H1 (cell line): ENCODE results near the gene ERLIN1. TPM values are rescaled to one million over a fixed set of nuclear protein-coding genes. Genes with fewer than 3 reads are reported as not detected.

Source experiments
- CTCF ChIA-PET: fragments of 300-600 bp; sonication (Branson Sonifier 250); formaldehyde crosslinking; loops from one replicate; lab custom pipeline; 2021; ENCODE audit not compliant: partially characterized antibody; lab: Charles Lee
- POLR2A ChIA-PET: fragments of 300-600 bp; sonication (Branson Sonifier 250); formaldehyde crosslinking; loops from one replicate; lab custom pipeline; 2021; ENCODE audit warnings: inconsistent platforms; ENCODE audit not compliant: partially characterized antibody; lab: Charles Lee
- DNase-seq, 2 experiments: peaks; one replicate each; pipeline versions ENCODE4 v3.0.0 to v3.0.0-alpha.2; 2010 to 2022; ENCODE audit warnings: low spot score in 2 of 2, low read depth in 1 of 2, mixed read lengths in 1 of 2
- FAIRE-seq: peaks from 2 replicates; lab custom pipeline; 2011; peaks lifted over from hg19 to GRCh38; lab: Jason Lieb, UNC
- H2AFZ ChIP-seq: 2 replicates; pipeline ENCODE4 v1.8.1; 2012; ENCODE audit warnings: low read length, inconsistent platforms
- H2AK5ac ChIP-seq: 2 replicates; pipeline ENCODE4 v1.6.1; 2013; ENCODE audit warnings: low read depth, low read length
- H2BK120ac ChIP-seq: replicated peaks from 2 replicates; pipeline ENCODE3; 2013; ENCODE audit warnings: low read depth, low read length, inconsistent platforms
- H2BK12ac ChIP-seq: 2 replicates; pipeline ENCODE4 v1.6.1; 2013; ENCODE audit warnings: low read depth, low read length
- H2BK15ac ChIP-seq: 2 replicates; pipeline ENCODE4 v1.6.1; 2013; ENCODE audit warnings: low read length
- H2BK20ac ChIP-seq: 2 replicates; pipeline ENCODE4 v1.6.1; 2013; ENCODE audit warnings: low read length
- H2BK5ac ChIP-seq: 2 replicates; pipeline ENCODE4 v1.6.1; 2013; ENCODE audit warnings: low read depth, low read length
- H3K14ac ChIP-seq: 2 replicates; pipeline ENCODE4 v1.6.1; 2013; ENCODE audit warnings: inconsistent platforms; ENCODE audit not compliant: insufficient read length
- H3K18ac ChIP-seq: 2 replicates; pipeline ENCODE4 v1.6.1; 2013; ENCODE audit warnings: low read length; ENCODE audit errors: extremely low read depth
- H3K23ac ChIP-seq: 2 replicates; pipeline ENCODE4 v1.6.1; 2013; ENCODE audit warnings: inconsistent platforms; ENCODE audit not compliant: insufficient read length
- H3K23me2 ChIP-seq: 2 replicates; pipeline ENCODE4 v1.6.1; 2013; ENCODE audit warnings: low read depth, low read length
- H3K27ac ChIP-seq: 2 replicates; pipeline ENCODE4 v1.6.1; 2011; ENCODE audit warnings: low read depth, low read length, inconsistent platforms
- H3K27me3 ChIP-seq, 4 experiments: replicated peaks in 1 of 4; 1 replicate in 1 of 4; 2 replicates in 3 of 4; pipeline versions ENCODE4 v1.6.1 to v1.8.1; 2011 to 2013; ENCODE audit warnings: low read length in 3 of 4, mild to moderate bottlenecking in 3 of 4, inconsistent platforms in 2 of 4, mixed read lengths in 2 of 4, moderate library complexity in 1 of 4; ENCODE audit not compliant: control insufficient read depth in 3 of 4, insufficient read depth in 3 of 4; ENCODE audit errors: extremely low read depth in 1 of 4
- H3K36me3 ChIP-seq, 4 experiments: 2 replicates each; pipeline versions ENCODE4 v1.6.1 to v1.8.1; 2011 to 2013; ENCODE audit warnings: mild to moderate bottlenecking in 4 of 4, low read length in 3 of 4, moderate library complexity in 2 of 4, control low read depth in 1 of 4, inconsistent platforms in 1 of 4; ENCODE audit not compliant: insufficient read depth in 4 of 4, control insufficient read depth in 2 of 4
- H3K4ac ChIP-seq: replicated peaks from 2 replicates; pipeline ENCODE3; 2013; ENCODE audit warnings: low read length, low read depth, mixed read lengths, inconsistent platforms; ENCODE audit not compliant: insufficient read length
- H3K4me1 ChIP-seq, 4 experiments: replicated peaks in 1 of 4; 1 replicate in 1 of 4; 2 replicates in 3 of 4; pipeline versions ENCODE4 v1.6.1 to v1.8.1; 2011 to 2013; ENCODE audit warnings: low read length in 3 of 4, inconsistent platforms in 2 of 4, mixed read lengths in 1 of 4; ENCODE audit not compliant: insufficient read depth in 4 of 4, control insufficient read depth in 3 of 4
- H3K4me2 ChIP-seq, 2 experiments: 2 replicates each; pipeline versions ENCODE4 v1.6.1 to v1.8.1; 2011 to 2013; ENCODE audit warnings: low read depth in 2 of 2, low read length in 2 of 2, control low read depth in 1 of 2, inconsistent platforms in 1 of 2, mild to moderate bottlenecking in 1 of 2; ENCODE audit not compliant: insufficient read depth in 1 of 2
- H3K4me3 ChIP-seq, 4 experiments: fragments of 200-600, 300-600 bp in 1 of 4; sonication (generic), shearing (Covaris generic), sonication (Bioruptor Twin) in 1 of 4; 2 replicates each; pipeline versions ENCODE4 v1.5.1 to v1.8.1; 2011 to 2016; ENCODE audit warnings: low read length in 4 of 4, low read depth in 3 of 4, control low read depth in 2 of 4, inconsistent platforms in 2 of 4, mild to moderate bottlenecking in 2 of 4, mixed read lengths in 1 of 4, moderate library complexity in 1 of 4; ENCODE audit not compliant: insufficient read depth in 2 of 4; ENCODE audit errors: extremely low read depth in 1 of 4
- H3K56ac ChIP-seq: replicated peaks from 2 replicates; pipeline ENCODE3; 2013; ENCODE audit warnings: low read depth, mild to moderate bottlenecking, mixed read lengths, low read length, inconsistent platforms; ENCODE audit not compliant: insufficient read length
- H3K79me1 ChIP-seq: 2 replicates; pipeline ENCODE4 v1.6.1; 2013; ENCODE audit warnings: low read depth, low read length, control low read depth
- H3K79me2 ChIP-seq, 2 experiments: 2 replicates each; pipeline versions ENCODE4 v1.6.1 to v1.8.1; 2012 to 2013; ENCODE audit warnings: low read length in 2 of 2, mild to moderate bottlenecking in 2 of 2, inconsistent platforms in 1 of 2; ENCODE audit not compliant: insufficient read depth in 2 of 2, control insufficient read depth in 1 of 2
- H3K9ac ChIP-seq, 4 experiments: replicated peaks in 1 of 4; 1 replicate in 1 of 4; 2 replicates in 3 of 4; pipeline versions ENCODE4 v1.6.1 to v1.8.1; 2011 to 2013; ENCODE audit warnings: low read depth in 3 of 4, low read length in 3 of 4, control low read depth in 2 of 4, mild to moderate bottlenecking in 2 of 4, moderate library complexity in 2 of 4, inconsistent platforms in 1 of 4; ENCODE audit errors: extremely low read depth in 1 of 4
- H3K9me3 ChIP-seq, 2 experiments: 2 replicates each; pipeline versions ENCODE4 v1.6.1 to v1.8.1; 2012 to 2013; ENCODE audit warnings: mild to moderate bottlenecking in 2 of 2, moderate library complexity in 2 of 2, control low read depth in 1 of 2, inconsistent platforms in 1 of 2, low read depth in 1 of 2, low read length in 1 of 2, mixed read lengths in 1 of 2; ENCODE audit not compliant: insufficient read depth in 2 of 2
- H4K20me1 ChIP-seq, 2 experiments: replicated peaks in 1 of 2; 2 replicates each; pipeline versions ENCODE3 to v1.8.1; 2011 to 2013; ENCODE audit warnings: inconsistent platforms in 2 of 2, low read length in 2 of 2, mild to moderate bottlenecking in 1 of 2; ENCODE audit not compliant: insufficient read depth in 2 of 2, control insufficient read depth in 1 of 2
- H4K5ac ChIP-seq: 2 replicates; pipeline ENCODE4 v1.6.1; 2013; ENCODE audit warnings: low read length, low read depth, mixed read lengths, inconsistent platforms; ENCODE audit not compliant: insufficient read length
- H4K8ac ChIP-seq: 2 replicates; pipeline ENCODE4 v1.8.0; 2013; ENCODE audit warnings: mild to moderate bottlenecking, moderate library complexity, low read length, inconsistent platforms; ENCODE audit not compliant: insufficient read depth; ENCODE audit errors: extremely low read depth
- H4K91ac ChIP-seq: replicated peaks from 2 replicates; pipeline ENCODE3; 2013; ENCODE audit warnings: low read length, mixed read lengths, inconsistent platforms; ENCODE audit not compliant: insufficient read length
- EGR1 ChIP-seq: IDR thresholded peaks from 2 replicates; pipeline ENCODE4 v1.6.1; 2011; ENCODE audit warnings: low read depth, low read length, borderline replicate concordance
- JUND ChIP-seq: IDR thresholded peaks from 2 replicates; pipeline ENCODE4 v1.6.1; 2011; ENCODE audit warnings: mild to moderate bottlenecking, improper control_type of control experiment, low read length
- RFX5 ChIP-seq: IDR thresholded peaks from 2 replicates; pipeline ENCODE4 v1.6.1; 2011; ENCODE audit warnings: low read depth, low read length, improper control_type of control experiment, borderline replicate concordance
- TAF1 ChIP-seq: IDR thresholded peaks from 2 replicates; pipeline ENCODE4 v1.6.1; 2011; ENCODE audit warnings: mild to moderate bottlenecking, low read depth, low read length
- TAF7 ChIP-seq: optimal IDR thresholded peaks from 2 replicates; pipeline ENCODE3; 2011; ENCODE audit warnings: low read depth, mild to moderate bottlenecking, inconsistent platforms, low read length, moderate library complexity, borderline replicate concordance
- YY1 ChIP-seq: IDR thresholded peaks from 2 replicates; pipeline ENCODE4 v1.6.1; 2011; ENCODE audit warnings: low read depth, mild to moderate bottlenecking, low read length
- WGBS, 2 experiments: shearing (Covaris generic) in 1 of 2; methylation state at CpG; one replicate each; pipeline versions ENCODE4 v1.1.6 to v1.1.7; 2013 to 2015; ENCODE audit warnings: low lambda C conversion rate in 2 of 2, mixed read lengths in 2 of 2, inconsistent platforms in 1 of 2, low coverage in 1 of 2, missing lambda C conversion rate in 1 of 2; ENCODE audit not compliant: insufficient replicate concordance in 2 of 2, insufficient coverage in 1 of 2, insufficient read length in 1 of 2; ENCODE audit errors: extremely low coverage in 1 of 2, missing lambda C conversion rate in 1 of 2; 5-methylcytosine and 5-hydroxymethylcytosine counted together
- polyA plus RNA-seq, 7 experiments: library from polyadenylated mRNA; depleted of rRNA in 3 of 7; stranded (reverse) in 5 of 7; unstranded in 2 of 7; fragments of >200 nt in 5 of 7; fragments of 200-250 nt in 2 of 7; gene quantifications; 1 replicate in 5 of 7; 2 replicates in 1 of 7; 4 replicates in 1 of 7; pipeline versions ENCODE4 v1.2.1 to v1.2.3, GENCODE V29; 2011 to 2013; ENCODE audit warnings: missing spikeins in 2 of 7, mixed read lengths in 2 of 7
- total RNA-seq: library from RNA; stranded (reverse); fragmentation: NEBNext Ultra II Directional; extraction: Animal tissue kit (Norgen Biotek cat#: 25700); gene quantifications from 2 replicates; pipeline ENCODE4 v1.2.1, GENCODE V29; 2021
- TF ChIP-seq, protein P1 (sequence below): IDR thresholded peaks from 2 replicates; pipeline ENCODE4 v1.6.1; 2012; ENCODE audit warnings: inconsistent platforms
- TF ChIP-seq, protein P2 (sequence below): IDR thresholded peaks from 2 replicates; pipeline ENCODE4 v1.6.1; 2012; ENCODE audit warnings: low read length, inconsistent platforms
- TF ChIP-seq, protein P3 (sequence below), 3 experiments: IDR thresholded peaks; 1 replicate in 2 of 3; 2 replicates in 1 of 3; pipeline versions ENCODE4 v1.5.1 to v1.6.1; 2011; ENCODE audit warnings: low read length in 3 of 3, mild to moderate bottlenecking in 3 of 3, inconsistent platforms in 2 of 3, low read depth in 1 of 3, moderate library complexity in 1 of 3; ENCODE audit not compliant: insufficient read depth in 1 of 3; ENCODE audit errors: control extremely low read depth in 1 of 3

Gene ERLIN1
- total and polyA plus RNA-seq, 2 of the 8 experiments (the other 6 are each of a cell fraction or from before 2014, with no cell fraction given), result 16.5 to 32.0 TPM

DNA sequence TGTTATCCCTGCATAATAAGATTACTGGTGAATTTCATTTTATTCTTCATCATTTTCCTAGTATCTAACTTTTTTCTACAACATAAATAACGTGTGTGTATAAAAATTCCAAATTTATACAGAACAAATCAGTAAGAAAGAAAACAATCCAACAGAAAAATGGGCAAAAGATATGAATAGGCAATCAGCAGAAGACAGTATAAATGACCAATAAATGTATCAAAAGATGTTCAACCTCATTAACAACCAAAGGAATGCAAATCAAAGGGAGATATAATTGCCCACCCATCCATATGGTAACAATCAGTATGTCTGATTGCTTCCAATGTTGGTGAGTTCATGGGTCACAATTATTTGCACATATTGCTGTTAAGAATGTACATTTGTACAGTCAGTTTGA lies 13.5 kb downstream of the ERLIN1 start:
- no peak overlapping the region for H3K18ac ChIP-seq
- no peaks in the 10 kb centered on the region for H3K9me3 ChIP-seq
- no peak overlapping the region for H3K4me2 ChIP-seq
- H3K79me1 ChIP-seq, result 0 out of 2 replicates have a peak, but pooled peaks cover 2% of the 10 kb centered on the region
- no peak overlapping the region for H2BK12ac ChIP-seq
- H3K4me1 ChIP-seq, result no peaks in the 10 kb centered on the region
- no peak overlapping the region for H3K9ac ChIP-seq
- no peak overlapping the region for H2AFZ ChIP-seq
- H4K20me1 ChIP-seq, result peaks cover 0 to 1% of the 10 kb centered on the region in 2 experiments
- H3K56ac ChIP-seq, result no peak overlapping the region
- no peak overlapping the region for H3K14ac ChIP-seq
- H3K23me2 ChIP-seq, result no peaks in the 10 kb centered on the region; the same call in 1 of the 2 replicates
- no peaks in the 10 kb centered on the region for H3K27me3 ChIP-seq
- H2BK120ac ChIP-seq, result no peak overlapping the region
- H3K36me3 ChIP-seq, result peaks cover 5 to 31% (median 16%) of the 10 kb centered on the region in 4 experiments; a peak in 7 of 8 replicates
- no peak overlapping the region for H4K91ac ChIP-seq
- H2BK5ac ChIP-seq, result no peak overlapping the region
- no peak overlapping the region for H2BK15ac ChIP-seq
- H3K4ac ChIP-seq, result no peak overlapping the region
- H3K27ac ChIP-seq, result no peak overlapping the region
- no peaks in the 10 kb centered on the region for H3K79me2 ChIP-seq
- H2AK5ac ChIP-seq, result no peak overlapping the region
- H4K8ac ChIP-seq, result no peak overlapping the region
- no peak overlapping the region for H3K4me3 ChIP-seq
- H2BK20ac ChIP-seq, result no peak overlapping the region
- no peak overlapping the region for H3K23ac ChIP-seq
- DNase-seq (no peak), FAIRE-seq (no peak)
- H4K5ac ChIP-seq, result no peak overlapping the region
- ChIA-PET POLR2A (no interaction called here), CTCF (interaction anchor here (0.7 kb wide), 1 partner anchor 327 kb away, joined by 3 read pairs; no protein-coding TSS in a partner anchor)
- WGBS, 2 experiments, result 90% methylated on average over 1 of the region's 1 CpG; no CpG with 5 or more reads in 1 of the 2 experiments
- TF ChIP-seq YY1 (no peak), RFX5 (no peak), TAF7 (no peak), JUND (no peak), EGR1 (no peak), TAF1 (no peak)
- TF ChIP-seq, protein P1, sequence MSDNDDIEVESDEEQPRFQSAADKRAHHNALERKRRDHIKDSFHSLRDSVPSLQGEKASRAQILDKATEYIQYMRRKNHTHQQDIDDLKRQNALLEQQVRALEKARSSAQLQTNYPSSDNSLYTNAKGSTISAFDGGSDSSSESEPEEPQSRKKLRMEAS, result no peak
- TF ChIP-seq, protein P2, sequence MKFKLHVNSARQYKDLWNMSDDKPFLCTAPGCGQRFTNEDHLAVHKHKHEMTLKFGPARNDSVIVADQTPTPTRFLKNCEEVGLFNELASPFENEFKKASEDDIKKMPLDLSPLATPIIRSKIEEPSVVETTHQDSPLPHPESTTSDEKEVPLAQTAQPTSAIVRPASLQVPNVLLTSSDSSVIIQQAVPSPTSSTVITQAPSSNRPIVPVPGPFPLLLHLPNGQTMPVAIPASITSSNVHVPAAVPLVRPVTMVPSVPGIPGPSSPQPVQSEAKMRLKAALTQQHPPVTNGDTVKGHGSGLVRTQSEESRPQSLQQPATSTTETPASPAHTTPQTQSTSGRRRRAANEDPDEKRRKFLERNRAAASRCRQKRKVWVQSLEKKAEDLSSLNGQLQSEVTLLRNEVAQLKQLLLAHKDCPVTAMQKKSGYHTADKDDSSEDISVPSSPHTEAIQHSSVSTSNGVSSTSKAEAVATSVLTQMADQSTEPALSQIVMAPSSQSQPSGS, result no peak
- TF ChIP-seq, protein P3, sequence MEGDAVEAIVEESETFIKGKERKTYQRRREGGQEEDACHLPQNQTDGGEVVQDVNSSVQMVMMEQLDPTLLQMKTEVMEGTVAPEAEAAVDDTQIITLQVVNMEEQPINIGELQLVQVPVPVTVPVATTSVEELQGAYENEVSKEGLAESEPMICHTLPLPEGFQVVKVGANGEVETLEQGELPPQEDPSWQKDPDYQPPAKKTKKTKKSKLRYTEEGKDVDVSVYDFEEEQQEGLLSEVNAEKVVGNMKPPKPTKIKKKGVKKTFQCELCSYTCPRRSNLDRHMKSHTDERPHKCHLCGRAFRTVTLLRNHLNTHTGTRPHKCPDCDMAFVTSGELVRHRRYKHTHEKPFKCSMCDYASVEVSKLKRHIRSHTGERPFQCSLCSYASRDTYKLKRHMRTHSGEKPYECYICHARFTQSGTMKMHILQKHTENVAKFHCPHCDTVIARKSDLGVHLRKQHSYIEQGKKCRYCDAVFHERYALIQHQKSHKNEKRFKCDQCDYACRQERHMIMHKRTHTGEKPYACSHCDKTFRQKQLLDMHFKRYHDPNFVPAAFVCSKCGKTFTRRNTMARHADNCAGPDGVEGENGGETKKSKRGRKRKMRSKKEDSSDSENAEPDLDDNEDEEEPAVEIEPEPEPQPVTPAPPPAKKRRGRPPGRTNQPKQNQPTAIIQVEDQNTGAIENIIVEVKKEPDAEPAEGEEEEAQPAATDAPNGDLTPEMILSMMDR (IDR thresholded peaks at IDR 0.05; ENCODE audit: control extremely low read depth in 1 of 3, insufficient read depth in 1 of 3, low read depth in 1 of 3, low read length in 3 of 3), result no peak
